ENCODE data around the gene TERT. TPM values are rescaled to one million over a fixed set of nuclear protein-coding genes. Genes with fewer than 3 reads are reported as not detected.

The TERT gene
- total RNA-seq, 2 experiments from 2014 or later, result 156 to 198 TPM

DNA sequence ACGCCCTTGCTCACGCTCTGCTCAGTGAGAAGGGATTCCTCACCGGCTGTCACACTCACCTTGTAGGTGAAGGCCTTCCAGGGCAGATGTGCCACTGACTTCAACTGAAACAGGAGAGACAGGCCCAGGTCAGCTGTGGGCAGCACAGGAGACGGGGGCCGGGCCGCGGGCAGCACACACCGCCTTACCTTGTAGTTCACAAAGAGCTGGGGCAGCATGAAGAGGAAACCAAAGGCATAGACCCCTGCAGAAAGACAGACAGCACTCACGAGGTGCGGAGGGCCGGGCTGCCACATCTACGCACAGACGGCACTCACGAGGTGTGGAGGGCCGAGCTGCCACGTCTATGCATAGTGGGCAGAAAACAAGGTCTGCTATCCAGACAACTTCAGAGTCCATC lies 26.7 kb upstream of the TERT start:
- peaks cover 98% of the 10 kb centered on the region for H3K36me3 ChIP-seq (ENCODE audit: insufficient read depth, low read length)
- H3K4me2 ChIP-seq (ENCODE audit: low read length), result no peak overlapping the region
- CTCF ChIA-PET (ENCODE audit: unreplicated experiment), result no interaction called here

DNA sequence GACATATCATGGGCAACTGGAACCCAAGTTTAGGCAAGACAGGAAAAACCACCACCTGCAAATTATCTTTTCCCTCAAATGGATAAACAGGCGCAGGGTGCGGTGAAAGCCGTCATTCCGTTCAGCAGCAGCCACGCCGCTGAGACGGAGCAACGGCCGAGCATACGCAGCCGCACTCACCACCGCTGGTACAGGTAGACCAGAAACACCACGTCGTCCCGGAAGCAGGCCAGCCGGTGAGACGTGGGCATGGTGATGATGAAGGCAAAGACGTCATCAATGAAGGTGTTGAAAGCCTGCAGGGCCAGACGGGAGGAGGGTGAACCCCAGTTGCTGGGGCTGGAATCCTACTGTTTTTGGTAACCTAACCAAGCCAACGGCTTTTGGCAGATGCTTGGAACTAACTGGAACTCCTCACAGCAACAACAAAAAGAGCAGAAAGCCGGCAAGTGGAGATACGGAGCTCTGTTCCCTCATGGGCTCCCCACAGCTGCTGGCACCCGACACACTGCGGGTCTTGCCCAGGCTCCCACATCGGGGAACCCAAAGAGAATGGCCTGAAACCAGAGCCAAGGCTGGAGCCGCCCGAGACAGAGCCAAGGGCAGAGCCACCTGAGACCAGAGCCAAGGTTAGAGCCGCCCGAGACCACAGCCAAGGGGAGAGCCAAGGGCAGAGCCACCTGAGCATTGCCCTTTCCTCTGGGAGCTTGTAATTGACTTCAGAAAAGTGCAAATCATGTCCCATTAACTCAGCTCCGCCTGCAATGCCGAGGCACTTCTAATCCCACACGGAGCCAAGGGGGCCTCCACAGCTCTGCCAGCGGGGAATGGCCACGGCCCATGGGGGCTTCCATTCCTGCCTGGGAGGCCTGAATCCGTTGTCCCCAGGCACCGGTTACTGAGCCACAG lies 25.8 kb upstream of the TERT start:
- no peak overlapping the region for H3K4me3 ChIP-seq (ENCODE audit: low read depth, low read length, poor library complexity, severe bottlenecking)
- H4K20me1 ChIP-seq (ENCODE audit: insufficient read depth, low read length), result no peaks in the 10 kb centered on the region
- DNase-seq (ENCODE audit: low spot score), result no peak
- no peaks in the 10 kb centered on the region for H3K9me2 ChIP-seq (ENCODE audit: insufficient read depth, low read length)
- H3K27ac ChIP-seq (ENCODE audit: low read depth, low read length, poor library complexity, severe bottlenecking), result no peak overlapping the region
- H3K9me3 ChIP-seq (ENCODE audit: low read length), result no peaks in the 10 kb centered on the region
- H3K36me3 ChIP-seq (ENCODE audit: insufficient read depth, low read length), result peaks cover 91% of the 10 kb centered on the region
- ChIA-PET POLR2A (interaction anchor here (1.1 to 1.9 kb wide), 3 partner anchors 9 to 24 kb away, joined by 3 to 7 read pairs (median 3); partner anchors contain the start of gene CLPTM1L), CTCF (ENCODE audit: unreplicated experiment) (no interaction called here)
- H2AFZ ChIP-seq (ENCODE audit: low read length), result no peak overlapping the region
- peaks cover 26% of the 10 kb centered on the region for H3K4me1 ChIP-seq (ENCODE audit: insufficient read depth, low read length, poor library complexity, severe bottlenecking)
- H3K4me2 ChIP-seq (ENCODE audit: low read length), result no peak overlapping the region
- intact Hi-C loops (cut with micrococcal nuclease; ENCODE audit: unreplicated experiment), result no loop called here
- no peak for TF ChIP-seq EZH2phosphoT487 (IDR thresholded peaks at IDR 0.05; ENCODE audit: borderline replicate concordance, low read depth, low read length)
- TF ChIP-seq, protein P1, sequence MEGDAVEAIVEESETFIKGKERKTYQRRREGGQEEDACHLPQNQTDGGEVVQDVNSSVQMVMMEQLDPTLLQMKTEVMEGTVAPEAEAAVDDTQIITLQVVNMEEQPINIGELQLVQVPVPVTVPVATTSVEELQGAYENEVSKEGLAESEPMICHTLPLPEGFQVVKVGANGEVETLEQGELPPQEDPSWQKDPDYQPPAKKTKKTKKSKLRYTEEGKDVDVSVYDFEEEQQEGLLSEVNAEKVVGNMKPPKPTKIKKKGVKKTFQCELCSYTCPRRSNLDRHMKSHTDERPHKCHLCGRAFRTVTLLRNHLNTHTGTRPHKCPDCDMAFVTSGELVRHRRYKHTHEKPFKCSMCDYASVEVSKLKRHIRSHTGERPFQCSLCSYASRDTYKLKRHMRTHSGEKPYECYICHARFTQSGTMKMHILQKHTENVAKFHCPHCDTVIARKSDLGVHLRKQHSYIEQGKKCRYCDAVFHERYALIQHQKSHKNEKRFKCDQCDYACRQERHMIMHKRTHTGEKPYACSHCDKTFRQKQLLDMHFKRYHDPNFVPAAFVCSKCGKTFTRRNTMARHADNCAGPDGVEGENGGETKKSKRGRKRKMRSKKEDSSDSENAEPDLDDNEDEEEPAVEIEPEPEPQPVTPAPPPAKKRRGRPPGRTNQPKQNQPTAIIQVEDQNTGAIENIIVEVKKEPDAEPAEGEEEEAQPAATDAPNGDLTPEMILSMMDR (conservative IDR thresholded peaks at IDR 0.05; ENCODE audit: low read length), result no peak
- H3K79me2 ChIP-seq (ENCODE audit: insufficient read depth, low read depth, low read length), result no peaks in the 10 kb centered on the region
- no TSS peak for BruUV-seq (replicated peaks)

More for the DNA sequence above, 26.7 kb upstream of the TERT start:
- no peaks in the 10 kb centered on the region; the same call in 1 of the 2 replicates for H4K20me1 ChIP-seq (ENCODE audit: insufficient read depth, low read length)
- POLR2A ChIA-PET, result interaction anchor here (1.9 kb wide), 1 partner anchor 20 kb away, joined by 7 read pairs; no protein-coding TSS in a partner anchor
- BruUV-seq (replicated peaks), result no TSS peak
- H3K4me3 ChIP-seq (ENCODE audit: low read depth, low read length, poor library complexity, severe bottlenecking), result no peak overlapping the region
- DNase-seq (ENCODE audit: low spot score), result no peak
- TF ChIP-seq, protein P1 (conservative IDR thresholded peaks at IDR 0.05; ENCODE audit: low read length), result no peak
- H3K9me2 ChIP-seq (ENCODE audit: insufficient read depth, low read length), result no peaks in the 10 kb centered on the region
- intact Hi-C loops (cut with micrococcal nuclease; ENCODE audit: unreplicated experiment), result no loop called here
- peaks cover 19% of the 10 kb centered on the region for H3K4me1 ChIP-seq (ENCODE audit: insufficient read depth, low read length, poor library complexity, severe bottlenecking)
- no peaks in the 10 kb centered on the region for H3K9me3 ChIP-seq (ENCODE audit: low read length)
- no peaks in the 10 kb centered on the region for H3K79me2 ChIP-seq (ENCODE audit: insufficient read depth, low read depth, low read length)
- H3K27ac ChIP-seq (ENCODE audit: low read depth, low read length, poor library complexity, severe bottlenecking), result no peak overlapping the region
- H2AFZ ChIP-seq (ENCODE audit: low read length), result no peak overlapping the region
